Trophoblast cell (in vitro differentiated cells and primary cell): ENCODE data around the gene RCBTB1.
A peak's percentile ranks its signal among the peaks of the same experiment; 100 is the strongest.
"Not testable (repeated sequence)": the region's sequence is repeated elsewhere in the genome, so short reads cannot be mapped to it uniquely, and the experiment has no call there.

Source experiments
- DNase-seq, 2 donors: peaks; one replicate each; pipeline ENCODE4 v3.0.0-alpha.2; 2016
- H2AFZ ChIP-seq: 2 replicates; pipeline ENCODE4 v1.6.1; 2013; ENCODE audit warnings: low read length, moderate library complexity, mild to moderate bottlenecking; ENCODE audit not compliant: insufficient read depth, poor library complexity
- H2AK5ac ChIP-seq: 2 replicates; pipeline ENCODE4 v1.6.1; 2013; ENCODE audit warnings: mild to moderate bottlenecking, low read length
- H2BK120ac ChIP-seq: 2 replicates; pipeline ENCODE4 v1.6.1; 2013; ENCODE audit warnings: low read length, mild to moderate bottlenecking, moderate library complexity; ENCODE audit not compliant: insufficient read depth, poor library complexity
- H2BK12ac ChIP-seq: 2 replicates; pipeline ENCODE4 v1.6.1; 2013; ENCODE audit warnings: mild to moderate bottlenecking, low read length, moderate library complexity
- H2BK5ac ChIP-seq: 2 replicates; pipeline ENCODE4 v1.6.1; 2013; ENCODE audit warnings: low read length, low read depth, moderate library complexity, mild to moderate bottlenecking; ENCODE audit not compliant: poor library complexity
- H3K14ac ChIP-seq: 2 replicates; pipeline ENCODE4 v1.6.1; 2013; ENCODE audit warnings: mild to moderate bottlenecking, low read length
- H3K18ac ChIP-seq: 2 replicates; pipeline ENCODE4 v1.6.1; 2013; ENCODE audit warnings: mild to moderate bottlenecking, low read length
- H3K23ac ChIP-seq: 2 replicates; pipeline ENCODE4 v1.6.1; 2013; ENCODE audit warnings: low read length
- H3K27ac ChIP-seq: 2 replicates; pipeline ENCODE4 v1.5.1; 2013; ENCODE audit warnings: low read depth, mild to moderate bottlenecking, inconsistent platforms, low read length, moderate library complexity
- H3K27me3 ChIP-seq: 2 replicates; pipeline ENCODE4 v1.6.1; 2013; ENCODE audit warnings: inconsistent platforms, mild to moderate bottlenecking, low read length, moderate library complexity; ENCODE audit not compliant: insufficient read depth
- H3K36me3 ChIP-seq, 2 experiments: 1 replicate in 1 of 2; 2 replicates in 1 of 2; pipeline ENCODE4 v1.6.1; 2013; ENCODE audit warnings: low read length in 2 of 2, mild to moderate bottlenecking in 2 of 2, moderate library complexity in 1 of 2; ENCODE audit not compliant: insufficient read depth in 2 of 2, control insufficient read depth in 1 of 2
- H3K4ac ChIP-seq: 2 replicates; pipeline ENCODE4 v1.6.1; 2013; ENCODE audit warnings: low read depth, mild to moderate bottlenecking, low read length, moderate library complexity
- H3K4me1 ChIP-seq, 2 experiments: 1 replicate in 1 of 2; 2 replicates in 1 of 2; pipeline ENCODE4 v1.6.1; 2013; ENCODE audit warnings: low read length in 2 of 2, mild to moderate bottlenecking in 2 of 2, moderate library complexity in 1 of 2; ENCODE audit not compliant: insufficient read depth in 2 of 2, control insufficient read depth in 1 of 2
- H3K4me2 ChIP-seq: 2 replicates; pipeline ENCODE4 v1.6.1; 2013; ENCODE audit warnings: inconsistent platforms, mild to moderate bottlenecking, low read length, moderate library complexity
- H3K4me3 ChIP-seq: 2 replicates; pipeline ENCODE4 v1.5.1; 2013; ENCODE audit warnings: mild to moderate bottlenecking, low read depth, low read length, inconsistent platforms
- H3K79me1 ChIP-seq: one replicate; pipeline ENCODE4 v1.6.1; 2013; ENCODE audit warnings: low read length
- H3K79me2 ChIP-seq: 2 replicates; pipeline ENCODE4 v1.6.1; 2013; ENCODE audit warnings: low read length, mild to moderate bottlenecking; ENCODE audit not compliant: control insufficient read depth, insufficient read depth, poor library complexity
- H3K9ac ChIP-seq: 2 replicates; pipeline ENCODE4 v1.6.1; 2013; ENCODE audit warnings: mild to moderate bottlenecking, low read length
- H3K9me3 ChIP-seq: 2 replicates; pipeline ENCODE4 v1.6.1; 2013; ENCODE audit warnings: low read depth, mild to moderate bottlenecking, control low read depth, inconsistent platforms, low read length; ENCODE audit not compliant: insufficient read depth
- H4K12ac ChIP-seq: 2 replicates; pipeline ENCODE4 v1.6.1; 2013; ENCODE audit warnings: low read depth, mild to moderate bottlenecking, low read length, moderate library complexity
- H4K8ac ChIP-seq: 2 replicates; pipeline ENCODE4 v1.6.1; 2013; ENCODE audit warnings: low read depth, mild to moderate bottlenecking, low read length, moderate library complexity
- H4K91ac ChIP-seq: one replicate; pipeline ENCODE4 v1.6.1; 2013; ENCODE audit warnings: low read depth, mild to moderate bottlenecking, low read length, moderate library complexity
- WGBS: extraction: QIAGEN DNeasy Blood & Tissue Kit; methylation state at CpG from one replicate; pipeline ENCODE4 v1.1.7; 2013; ENCODE audit warnings: missing lambda C conversion rate; ENCODE audit not compliant: insufficient read length, insufficient coverage; ENCODE audit errors: extremely low coverage; 5-methylcytosine and 5-hydroxymethylcytosine counted together

The RCBTB1 gene

DNA sequence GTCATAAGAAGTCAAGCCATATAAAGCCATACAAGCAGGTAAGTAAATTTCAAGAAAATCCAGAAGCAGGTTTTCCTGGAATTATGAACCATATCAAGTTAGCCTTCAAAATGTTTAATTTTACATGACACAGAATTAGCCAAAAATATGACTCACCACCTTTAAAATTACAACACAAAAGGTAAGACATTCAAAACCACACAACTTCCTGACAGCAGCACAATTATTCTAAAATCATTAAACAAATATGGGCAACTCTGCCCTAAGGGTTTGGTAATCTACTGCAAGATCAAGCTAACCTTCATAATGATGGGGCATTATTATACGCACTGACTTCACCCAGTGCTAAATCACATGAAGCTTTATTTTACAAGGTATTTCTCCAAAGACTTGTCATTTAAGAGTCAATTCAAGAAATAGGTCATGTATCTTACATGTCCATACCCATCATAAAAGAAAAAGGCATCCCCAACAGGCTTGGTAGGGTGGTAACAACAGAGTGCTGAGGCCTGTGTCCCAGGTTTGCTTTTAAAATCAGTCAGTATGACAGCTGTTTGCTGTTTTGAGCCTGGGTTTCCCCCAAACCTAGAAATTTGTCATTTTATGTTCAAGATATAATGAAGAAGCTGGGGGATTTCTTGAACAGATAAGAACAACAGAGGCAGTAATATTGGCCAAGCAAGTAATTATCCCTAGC, 15.2 kb downstream of the RCBTB1 start:
- H3K4me2 ChIP-seq, result no peak overlapping the region
- H3K4ac ChIP-seq, result no peak overlapping the region

DNA sequence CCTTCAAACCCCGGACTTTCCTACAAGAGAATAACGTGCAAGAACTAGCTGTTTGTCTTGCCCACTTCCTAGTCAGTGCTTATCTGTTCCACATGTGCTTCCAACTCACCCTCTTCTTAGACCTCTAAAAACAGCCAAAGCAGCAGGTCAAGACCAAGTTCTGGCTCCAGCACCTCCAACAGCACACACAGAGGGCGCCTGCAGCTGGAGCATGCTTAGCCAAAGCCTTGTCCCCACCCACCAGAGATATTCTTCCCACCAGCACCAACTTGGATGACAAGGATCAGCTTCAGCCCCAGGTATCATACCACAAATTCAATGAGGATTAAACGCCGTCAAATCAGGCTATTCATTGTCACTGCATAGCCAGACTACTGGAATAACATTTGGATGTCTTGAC, 17.9 kb downstream of the RCBTB1 start:
- no peaks in the 10 kb centered on the region for H3K79me1 ChIP-seq
- H3K4me2 ChIP-seq, result no peak overlapping the region
- no peak overlapping the region for H3K18ac ChIP-seq
- H3K27me3 ChIP-seq, result no peaks in the 10 kb centered on the region
- H3K23ac ChIP-seq, result no peak overlapping the region
- H4K91ac ChIP-seq, result no peak overlapping the region
- H2BK12ac ChIP-seq, result no peak overlapping the region
- H2AK5ac ChIP-seq, result no peak overlapping the region
- H3K9ac ChIP-seq, result no peak overlapping the region
- no peak overlapping the region for H3K4me3 ChIP-seq
- no peak overlapping the region for H3K27ac ChIP-seq
- no peak overlapping the region for H3K14ac ChIP-seq
- no peak overlapping the region for H4K12ac ChIP-seq
- no peak overlapping the region for H2BK5ac ChIP-seq
- WGBS, result no CpG with 5 or more reads among the region's 5 CpGs
- H3K36me3 ChIP-seq, result peaks cover 6 to 10% of the 10 kb centered on the region in 2 experiments
- H3K9me3 ChIP-seq, result no peaks in the 10 kb centered on the region
- H4K8ac ChIP-seq, result no peak overlapping the region
- H2AFZ ChIP-seq, result no peak overlapping the region
- H2BK120ac ChIP-seq, result no peak overlapping the region
- H3K4me1 ChIP-seq, result no peaks in the 10 kb centered on the region
- peak; percentile 86 for DNase-seq
- H3K79me2 ChIP-seq, result no peaks in the 10 kb centered on the region
- no peak overlapping the region for H3K4ac ChIP-seq

More for the DNA sequence above, 15.2 kb downstream of the RCBTB1 start:
- no peak overlapping the region for H2BK12ac ChIP-seq
- no peak overlapping the region for H3K23ac ChIP-seq
- no peaks in the 10 kb centered on the region for H3K79me1 ChIP-seq
- no peak overlapping the region for H2BK5ac ChIP-seq
- H3K4me1 ChIP-seq, result no peaks in the 10 kb centered on the region
- H3K9me3 ChIP-seq, result no peaks in the 10 kb centered on the region
- H3K18ac ChIP-seq, result no peak overlapping the region
- H3K36me3 ChIP-seq, result peaks cover 4 to 5% of the 10 kb centered on the region in 2 experiments
- H2AK5ac ChIP-seq, result no peak overlapping the region
- no peak overlapping the region for H3K9ac ChIP-seq
- no peak overlapping the region for H4K91ac ChIP-seq
- no peak for DNase-seq
- WGBS, result no CpG with 5 or more reads among the region's 1 CpG
- H3K14ac ChIP-seq, result no peak overlapping the region
- no peak overlapping the region for H3K27ac ChIP-seq
- H4K12ac ChIP-seq, result no peak overlapping the region
- H3K4me3 ChIP-seq, result no peak overlapping the region
- no peak overlapping the region for H2AFZ ChIP-seq
- H3K27me3 ChIP-seq, result no peaks in the 10 kb centered on the region
- H3K79me2 ChIP-seq, result no peaks in the 10 kb centered on the region
- H4K8ac ChIP-seq, result no peak overlapping the region
- no peak overlapping the region for H2BK120ac ChIP-seq

DNA sequence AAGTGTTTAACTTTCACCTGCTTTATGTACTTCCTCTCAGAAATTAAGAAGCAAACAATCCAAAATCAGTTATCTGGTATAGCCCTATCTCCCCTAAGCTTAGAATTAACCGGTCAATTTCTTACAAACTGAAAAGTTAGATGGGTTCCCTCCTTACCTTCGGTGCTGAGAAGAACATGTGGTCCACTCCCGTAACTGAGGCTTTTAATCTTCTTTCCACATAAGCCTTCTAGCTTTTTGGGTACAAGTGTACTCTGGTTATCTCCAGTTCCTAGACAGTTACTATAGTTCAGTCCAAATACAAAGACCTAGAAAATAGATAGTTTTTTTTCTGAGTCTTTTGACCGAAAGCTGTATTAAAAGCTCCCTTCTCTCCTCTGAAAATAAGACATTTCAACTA, 18.9 kb downstream of the RCBTB1 start:
- Histone ChIP-seq H4K12ac (no peak overlapping the region), H3K18ac (no peak overlapping the region), H3K4me3 (no peak overlapping the region)

DNA sequence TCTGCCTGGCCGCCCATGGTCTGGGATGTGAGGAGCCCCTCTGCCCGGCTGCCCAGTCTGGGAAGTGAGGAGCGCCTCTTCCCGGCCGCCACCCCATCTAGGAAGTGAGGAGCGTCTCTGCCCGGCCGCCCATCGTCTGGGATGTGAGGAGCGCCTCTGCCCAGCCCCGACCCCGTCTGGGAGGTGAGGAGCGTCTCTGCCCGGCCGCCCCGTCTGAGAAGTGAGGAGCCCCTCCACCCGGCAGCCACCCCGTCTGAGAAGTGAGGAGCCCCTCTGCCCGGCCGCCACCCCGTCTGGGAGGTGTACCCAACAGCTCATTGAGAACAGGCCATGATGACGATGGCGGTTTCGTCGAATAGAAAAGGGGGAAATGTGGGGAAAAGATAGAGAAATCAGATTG, 19.9 kb downstream of the RCBTB1 start:
- H2BK5ac ChIP-seq, H2AK5ac ChIP-seq, H4K91ac ChIP-seq, H3K4me1 ChIP-seq, H3K79me2 ChIP-seq, H2AFZ ChIP-seq, DNase-seq, H2BK120ac ChIP-seq, H3K36me3 ChIP-seq, H3K4ac ChIP-seq, H3K18ac ChIP-seq, H3K23ac ChIP-seq, H3K14ac ChIP-seq, H4K12ac ChIP-seq, H3K79me1 ChIP-seq, H3K27ac ChIP-seq, H3K4me3 ChIP-seq, H4K8ac ChIP-seq, H2BK12ac ChIP-seq, H3K4me2 ChIP-seq, H3K9me3 ChIP-seq, H3K27me3 ChIP-seq, H3K9ac ChIP-seq: not testable (repeated sequence)
- no CpG with 5 or more reads among the region's 25 CpGs for WGBS

More for the DNA sequence above, 18.9 kb downstream of the RCBTB1 start:
- H2BK120ac ChIP-seq, result no peak overlapping the region
- no peak overlapping the region for H3K4ac ChIP-seq
- H2BK5ac ChIP-seq, result no peak overlapping the region
- no peaks in the 10 kb centered on the region for H3K79me2 ChIP-seq
- no peaks in the 10 kb centered on the region for H3K9me3 ChIP-seq
- no peak overlapping the region for H4K91ac ChIP-seq
- H2AK5ac ChIP-seq, result no peak overlapping the region
- no peak overlapping the region for H3K27ac ChIP-seq
- no peak overlapping the region for H3K14ac ChIP-seq
- H4K8ac ChIP-seq, result no peak overlapping the region
- no peaks in the 10 kb centered on the region for H3K79me1 ChIP-seq
- WGBS, result no CpG with 5 or more reads among the region's 4 CpGs
- DNase-seq, result no peak
- no peak overlapping the region for H3K9ac ChIP-seq
- H3K4me1 ChIP-seq, result no peaks in the 10 kb centered on the region
- H3K4me2 ChIP-seq, result no peak overlapping the region
- H3K23ac ChIP-seq, result no peak overlapping the region
- no peak overlapping the region for H2BK12ac ChIP-seq
- peaks cover 6 to 8% of the 10 kb centered on the region in 2 experiments for H3K36me3 ChIP-seq
- no peak overlapping the region for H2AFZ ChIP-seq
- H3K27me3 ChIP-seq, result no peaks in the 10 kb centered on the region
